ENCODE measurements around the gene RMRP. TPM values are rescaled to one million over a fixed set of nuclear protein-coding genes. Genes with fewer than 3 reads are reported as not detected.

The RMRP gene
- total and polyA plus RNA-seq, 7 experiments from 2014 or later: 49.2 to 11,273 (median 7,741) TPM; not detected in 1

DNA sequence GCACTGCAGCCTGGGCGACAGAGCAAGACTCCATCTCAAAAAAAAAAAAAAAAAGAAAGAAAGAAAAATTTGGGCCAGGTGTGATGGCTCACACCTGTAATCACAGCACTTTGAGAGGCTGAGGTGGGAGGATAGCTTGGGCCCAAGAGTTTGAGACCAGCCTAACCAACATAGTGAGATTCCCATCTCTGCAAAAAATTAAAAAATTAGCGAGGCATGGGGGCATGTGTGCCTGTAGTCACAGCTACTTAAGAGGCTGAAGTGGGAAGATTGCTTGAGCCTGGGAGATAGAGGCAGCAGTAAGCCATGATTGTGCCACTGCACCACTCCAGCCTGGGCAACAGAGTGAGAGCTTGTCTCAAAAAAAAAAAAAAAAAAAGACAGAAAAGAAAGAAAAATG lies 4.2 kb downstream of the RMRP start:
- H3K4me3 Mint-ChIP-seq: peak overlapping the region in 1 of 10 donors; percentile 51
- peaks cover 0 to 6% (median 0%) of the 10 kb centered on the region in 5 donors for H3K27me3 Mint-ChIP-seq
- ChIA-PET CTCF (interaction anchor here (0.7 to 1.9 kb wide), 2 partner anchors 11 to 123 kb away, joined by 3 to 6 read pairs; no protein-coding TSS in a partner anchor), POLR2A (no interaction called here)
- peaks cover 0 to 13% (median 0%) of the 10 kb centered on the region in 11 donors for H3K9me3 Mint-ChIP-seq
- no peak for DNase-seq
- Histone ChIP-seq H3K9me3 (ENCODE audit: control insufficient read depth in 2 of 3, low read length in 3 of 3) (no peaks in the 10 kb centered on the region), H3K4me1 (ENCODE audit: control insufficient read depth in 2 of 2, insufficient read depth in 2 of 2, low read length in 2 of 2) (peaks cover 21 to 42% of the 10 kb centered on the region in 2 donors), H3K36me3 (ENCODE audit: control insufficient read depth in 2 of 3, insufficient read depth in 3 of 3, low read length in 3 of 3) (peaks cover 0 to 4% (median 0%) of the 10 kb centered on the region in 3 experiments), H3K27me3 (ENCODE audit: control insufficient read depth in 2 of 2, insufficient read depth in 2 of 2, low read length in 2 of 2) (no peaks in the 10 kb centered on the region), H3K4me3 (ENCODE audit: low read length) (no peak overlapping the region), H3K27ac (ENCODE audit: low read depth, low read length) (no peak overlapping the region)
- intact Hi-C loops (cut with micrococcal nuclease): loop anchor here in 1 of 2 donors (5.0 kb wide), 1 partner anchor 749 kb away; the partner anchor contains the start of gene RNF38
- peak overlapping the region in 6 of 9 donors; percentile 22 to 86 (median 54) for H3K27ac Mint-ChIP-seq
- peaks cover 25 to 62% (median 55%) of the 10 kb centered on the region in 7 donors for H3K4me1 Mint-ChIP-seq
- peaks cover 0 to 13% (median under 1%) of the 10 kb centered on the region in 5 donors for H3K36me3 Mint-ChIP-seq
- ATAC-seq: no peak

DNA sequence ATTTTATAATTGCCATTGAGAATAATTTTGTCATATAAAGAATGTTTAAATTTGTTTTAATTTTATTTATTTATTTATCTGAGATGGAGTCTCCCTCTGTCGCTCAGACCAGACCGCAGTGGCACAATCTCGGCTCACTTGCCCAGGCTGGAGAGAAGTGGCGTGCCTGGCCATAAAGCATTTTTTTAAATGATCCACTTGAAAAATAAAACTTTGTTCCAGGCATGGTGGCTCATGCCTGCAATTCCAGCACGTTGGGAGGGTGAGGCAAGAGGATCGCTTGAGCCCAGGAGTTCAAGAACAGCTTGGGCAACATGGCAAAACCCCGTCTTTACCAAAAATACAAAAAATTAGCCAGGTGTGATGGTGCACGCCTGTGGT lies 5.0 kb downstream of the RMRP start:
- CTCF ChIA-PET: interaction anchor here (0.7 to 9.4 kb wide), 2 partner anchors 38 to 124 kb away, joined by 3 to 118 read pairs; partner anchors contain the start of gene CD72
- peak overlapping the region in 4 of 9 donors; percentile 28 to 69 (median 53) for H3K27ac Mint-ChIP-seq

GRCh38 chr9:35651956-35652828 lies 5.6 kb downstream of the RMRP start:
- peaks cover 35 to 47% of the 10 kb centered on the region in 2 donors for H3K4me1 ChIP-seq (ENCODE audit: control insufficient read depth in 2 of 2, insufficient read depth in 2 of 2, low read length in 2 of 2)
- POLR2A ChIA-PET: interaction anchor here (0.7 to 10.8 kb wide), 8 partner anchors 9 to 97 kb away, joined by 3 to 264 read pairs (median 20); partner anchors contain the start of genes ARHGEF39, CCDC107, CD72 and CREB3
- peak overlapping the region in 9 of 10 donors; percentile 37 to 100 (median 95) for H3K4me3 Mint-ChIP-seq
- peak overlapping the region; percentile 33 to 98 (median 84) for H3K27ac Mint-ChIP-seq
- peaks cover 39 to 68% (median 61%) of the 10 kb centered on the region in 7 donors for H3K4me1 Mint-ChIP-seq
- no peaks in the 10 kb centered on the region for H3K27me3 Mint-ChIP-seq
- peak overlapping the region; percentile 83 for H3K27ac ChIP-seq (ENCODE audit: low read depth, low read length)
- CTCF ChIA-PET: interaction anchor here (9.4 kb wide), 1 partner anchor 37 kb away, joined by 118 read pairs; the partner anchor contains the start of gene CD72
- no peaks in the 10 kb centered on the region for H3K36me3 ChIP-seq (ENCODE audit: control insufficient read depth in 2 of 3, insufficient read depth in 3 of 3, low read length in 3 of 3)
- DNase-seq (no peak), ATAC-seq (no peak)
- H3K27me3 ChIP-seq (ENCODE audit: control insufficient read depth in 2 of 2, insufficient read depth in 2 of 2, low read length in 2 of 2): no peaks in the 10 kb centered on the region
- H3K9me3 ChIP-seq (ENCODE audit: control insufficient read depth in 2 of 3, low read length in 3 of 3): no peaks in the 10 kb centered on the region
- peaks cover 0 to 4% (median 0%) of the 10 kb centered on the region in 11 donors for H3K9me3 Mint-ChIP-seq
- intact Hi-C loops (cut with micrococcal nuclease): loop anchor here in 1 of 2 donors (5.0 kb wide), 1 partner anchor 750 kb away; the partner anchor contains the start of gene RNF38
- H3K4me3 ChIP-seq (ENCODE audit: low read length): no peak overlapping the region
- peaks cover 0 to 22% (median 0%) of the 10 kb centered on the region in 5 donors for H3K36me3 Mint-ChIP-seq

More for the DNA sequence above, 5.0 kb downstream of the RMRP start:
- DNase-seq (no peak), ATAC-seq (no peak)
- Histone ChIP-seq H3K9me3 (ENCODE audit: control insufficient read depth in 2 of 3, low read length in 3 of 3) (no peaks in the 10 kb centered on the region), H3K36me3 (ENCODE audit: control insufficient read depth in 2 of 3, insufficient read depth in 3 of 3, low read length in 3 of 3) (no peaks in the 10 kb centered on the region), H3K4me1 (ENCODE audit: control insufficient read depth in 2 of 2, insufficient read depth in 2 of 2, low read length in 2 of 2) (peaks cover 28 to 47% of the 10 kb centered on the region in 2 donors), H3K4me3 (ENCODE audit: low read length) (no peak overlapping the region), H3K27me3 (ENCODE audit: control insufficient read depth in 2 of 2, insufficient read depth in 2 of 2, low read length in 2 of 2) (no peaks in the 10 kb centered on the region), H3K27ac (ENCODE audit: low read depth, low read length) (peak overlapping the region; percentile 11)
- POLR2A ChIA-PET: interaction anchor here (1.3 to 10.8 kb wide), 3 partner anchors 8 to 97 kb away, joined by 3 to 264 read pairs (median 5); partner anchors contain the start of genes ARHGEF39, CCDC107, RGP1 and RMRP
- H3K9me3 Mint-ChIP-seq: peaks cover 0 to 7% (median 0%) of the 10 kb centered on the region in 11 donors
- peaks cover 0 to 3% (median 0%) of the 10 kb centered on the region in 5 donors for H3K27me3 Mint-ChIP-seq
- H3K36me3 Mint-ChIP-seq: peaks cover 0 to 20% (median 3%) of the 10 kb centered on the region in 5 donors
- peaks cover 33 to 68% (median 61%) of the 10 kb centered on the region in 7 donors for H3K4me1 Mint-ChIP-seq
- no peak overlapping the region for H3K4me3 Mint-ChIP-seq
- intact Hi-C loops (cut with micrococcal nuclease): loop anchor here in 1 of 2 donors (5.0 kb wide), 1 partner anchor 749 kb away; the partner anchor contains the start of gene RNF38

- Mint-ChIP-seq H3K9me3 (peaks cover 0 to 2% (median 0%) of the 10 kb centered on the region in 11 donors), H3K27me3 (no peaks in the 10 kb centered on the region), H3K4me1 (peaks cover 30 to 64% (median 50%) of the 10 kb centered on the region in 7 donors), H3K27ac (peak within 1 kb of the TSS; percentile 86 to 98 (median 95)), H3K4me3 (peak within 1 kb of the TSS; percentile 90 to 100 (median 96)), H3K36me3 (peaks cover 0 to 26% (median 0%) of the 10 kb centered on the region in 5 donors)
- Histone ChIP-seq H3K4me1 (ENCODE audit: control insufficient read depth in 2 of 2, insufficient read depth in 2 of 2, low read length in 2 of 2) (peaks cover 40 to 52% of the 10 kb centered on the region in 2 donors), H3K4me3 (ENCODE audit: low read length) (peak within 1 kb of the TSS; percentile 86), H3K36me3 (ENCODE audit: control insufficient read depth in 2 of 3, insufficient read depth in 3 of 3, low read length in 3 of 3) (no peaks in the 10 kb centered on the region), H3K27ac (ENCODE audit: low read depth, low read length) (peak within 1 kb of the TSS; percentile 83), H3K27me3 (ENCODE audit: control insufficient read depth in 2 of 2, insufficient read depth in 2 of 2, low read length in 2 of 2) (no peaks in the 10 kb centered on the region), H3K9me3 (ENCODE audit: control insufficient read depth in 2 of 3, low read length in 3 of 3) (no peaks in the 10 kb centered on the region)
- DNase-seq: peak in 8 of 9 donors; percentile 47 to 60 (median 52)
- ATAC-seq: no peak
- ChIA-PET POLR2A (interaction anchor here (0.7 to 10.8 kb wide), 16 partner anchors 10 to 106 kb away, joined by 3 to 264 read pairs (median 5); partner anchors contain the start of genes ARHGEF39, CCDC107, CD72 and CREB3), CTCF (interaction anchor here (0.6 to 9.4 kb wide), 5 partner anchors 8 to 213 kb away, joined by 3 to 118 read pairs (median 12); partner anchors contain the start of genes CCDC107, CD72 and RMRP)
- intact Hi-C loops (cut with micrococcal nuclease): loop anchor here in 1 of 2 donors (5.0 kb wide), 1 partner anchor 752 kb away; the partner anchor contains the start of gene RNF38
Measured at GRCh38 chr9:35650341-35651158, 7.3 kb downstream of the RMRP start, which contains the start of gene SIT1. Gene SIT1 (minus strand): TSS chr9:35650931. CDS start chr9:35650853, 78 bp downstream.

GRCh38 chr9:35649431-35650340 lies 8.1 kb downstream of the RMRP start:
- H3K27me3 ChIP-seq (ENCODE audit: control insufficient read depth in 2 of 2, insufficient read depth in 2 of 2, low read length in 2 of 2): no peaks in the 10 kb centered on the region
- peaks cover 36 to 73% (median 49%) of the 10 kb centered on the region in 7 donors for H3K4me1 Mint-ChIP-seq
- DNase-seq: peak in 7 of 9 donors; percentile 45 to 60 (median 52)
- H3K9me3 Mint-ChIP-seq: peaks cover 0 to 2% (median 0%) of the 10 kb centered on the region in 11 donors
- POLR2A ChIA-PET: interaction anchor here (0.6 to 10.8 kb wide), 17 partner anchors 10 to 127 kb away, joined by 3 to 264 read pairs (median 5); partner anchors contain the start of genes ARHGEF39, CCDC107, CD72 and CREB3
- peak overlapping the region; percentile 86 for H3K4me3 ChIP-seq (ENCODE audit: low read length)
- H3K36me3 ChIP-seq (ENCODE audit: control insufficient read depth in 2 of 3, insufficient read depth in 3 of 3, low read length in 3 of 3): no peaks in the 10 kb centered on the region
- intact Hi-C loops (cut with micrococcal nuclease): loop anchor here (5.0 kb wide), 2 partner anchors 532 to 753 kb away; partner anchors contain the start of genes ATOSB (in 1 of the 2) and RNF38 (in 1 of the 2)
- no peak for ATAC-seq
- H3K4me1 ChIP-seq (ENCODE audit: control insufficient read depth in 2 of 2, insufficient read depth in 2 of 2, low read length in 2 of 2): peaks cover 47 to 53% of the 10 kb centered on the region in 2 donors
- CTCF ChIA-PET: interaction anchor here (1.1 to 9.4 kb wide), 8 partner anchors 9 to 80 kb away, joined by 3 to 118 read pairs (median 4); partner anchors contain the start of genes CA9, CCDC107, CD72 and RMRP
- peak overlapping the region; percentile 90 to 100 (median 96) for H3K4me3 Mint-ChIP-seq
- peak overlapping the region; percentile 86 to 98 (median 95) for H3K27ac Mint-ChIP-seq
- peak overlapping the region; percentile 83 for H3K27ac ChIP-seq (ENCODE audit: low read depth, low read length)
- no peaks in the 10 kb centered on the region for H3K9me3 ChIP-seq (ENCODE audit: control insufficient read depth in 2 of 3, low read length in 3 of 3)
- H3K36me3 Mint-ChIP-seq: peaks cover 0 to 26% (median 0%) of the 10 kb centered on the region in 5 donors
- H3K27me3 Mint-ChIP-seq: no peaks in the 10 kb centered on the region

Data from naive thymus-derived CD4-positive, alpha-beta T cell (primary cell).